Small intestine (tissue), 7 donors: Measurements from ENCODE around the gene CEMIP. TPM values are rescaled to one million over a fixed set of nuclear protein-coding genes. Genes with fewer than 3 reads are reported as not detected.

Experiments
- DNase-seq, 2 donors: peaks; one replicate each; pipeline versions ENCODE4 v3.0.0 to v3.0.0-alpha.2; 2013
- FAIRE-seq: peaks from 2 replicates; lab custom pipeline; 2012; peaks lifted over from hg19 to GRCh38; lab: Jason Lieb, UNC
- H3K27ac ChIP-seq, 3 donors: one replicate each; pipeline ENCODE4 v1.5.1; 2013; ENCODE audit warnings: low read length in 2 of 3, mild to moderate bottlenecking in 2 of 3, control low read depth in 1 of 3, inconsistent platforms in 1 of 3, low read depth in 1 of 3, moderate library complexity in 1 of 3
- H3K27me3 ChIP-seq, 3 donors: one replicate each; pipeline ENCODE4 v1.6.1; 2013; ENCODE audit warnings: low read length in 3 of 3, inconsistent platforms in 1 of 3; ENCODE audit not compliant: control insufficient read depth in 3 of 3, insufficient read depth in 3 of 3
- H3K36me3 ChIP-seq, 3 donors: one replicate each; pipeline ENCODE4 v1.6.1; 2013; ENCODE audit warnings: low read length in 3 of 3, inconsistent platforms in 1 of 3, low read depth in 1 of 3, mild to moderate bottlenecking in 1 of 3, moderate library complexity in 1 of 3; ENCODE audit not compliant: control insufficient read depth in 3 of 3, insufficient read depth in 2 of 3
- H3K4me1 ChIP-seq, 3 donors: one replicate each; pipeline ENCODE4 v1.6.1; 2013; ENCODE audit warnings: low read length in 2 of 3, inconsistent platforms in 1 of 3, low read depth in 1 of 3, mild to moderate bottlenecking in 1 of 3, moderate library complexity in 1 of 3; ENCODE audit not compliant: control insufficient read depth in 3 of 3, insufficient read depth in 2 of 3
- H3K4me3 ChIP-seq, 3 donors: one replicate each; pipeline ENCODE4 v1.5.1; 2013; ENCODE audit warnings: low read length in 3 of 3, control low read depth in 1 of 3, inconsistent platforms in 1 of 3, low read depth in 1 of 3, mild to moderate bottlenecking in 1 of 3, moderate library complexity in 1 of 3
- H3K9me3 ChIP-seq, 2 donors: one replicate each; pipeline ENCODE4 v1.6.1; 2013; ENCODE audit warnings: low read depth in 1 of 2, low read length in 1 of 2; ENCODE audit not compliant: control insufficient read depth in 2 of 2, insufficient read depth in 1 of 2
- WGBS, 3 donors: extraction: QIAGEN DNeasy Blood & Tissue Kit; methylation state at CpG; one replicate each; pipeline ENCODE4 v1.1.7; 2013; 5-methylcytosine and 5-hydroxymethylcytosine counted together
- polyA plus RNA-seq, 4 donors: library from polyadenylated mRNA; stranded (reverse) in 3 of 4; unstranded in 1 of 4; fragments of 200-250 nt in 3 of 4; fragments of 120-200 nt in 1 of 4; gene quantifications; one replicate each; pipeline versions ENCODE4 v1.2.1 to v1.2.3, GENCODE V29; 2013
- donor health status: healthy with polysubstance abuse.
- donor health status: control.
- donor health status: control.
- donor health status: Bipolar disorder and iron deficiency.
- donor health status: healthy.

Gene CEMIP
- polyA plus RNA-seq, 4 donors: 0.27 to 1.4 (median 0.93) TPM

- Histone ChIP-seq H3K9me3 (no peaks in the 10 kb centered on the region), H3K27ac (no peak overlapping the region), H3K4me1 (no peaks in the 10 kb centered on the region), H3K27me3 (no peaks in the 10 kb centered on the region), H3K4me3 (no peak overlapping the region), H3K36me3 (no peaks in the 10 kb centered on the region)
- FAIRE-seq (no peak), DNase-seq (no peak)
- 61 to 72% (median 66%) methylated on average over 11 of the region's 11 CpGs for WGBS, 3 donors
These were observed 67.1 kb downstream of the CEMIP start for GRCh38 chr15:80846031-80846815.

GRCh38 chr15:80849308-80849707 is 70.1 kb downstream of the CEMIP start:
- no peak for FAIRE-seq
- 47 to 63% (median 60%) methylated on average over 7 to 8 of the region's 8 CpGs for WGBS, 3 donors
- H3K27ac ChIP-seq: no peak overlapping the region
- H3K4me3 ChIP-seq: no peak overlapping the region
- no peaks in the 10 kb centered on the region for H3K36me3 ChIP-seq
- no peaks in the 10 kb centered on the region for H3K27me3 ChIP-seq
- no peaks in the 10 kb centered on the region for H3K9me3 ChIP-seq
- H3K4me1 ChIP-seq: no peaks in the 10 kb centered on the region
- DNase-seq: no peak

- Histone ChIP-seq H3K27me3 (no peaks in the 10 kb centered on the region), H3K9me3 (no peaks in the 10 kb centered on the region), H3K36me3 (no peaks in the 10 kb centered on the region), H3K4me3 (no peak overlapping the region), H3K27ac (no peak overlapping the region), H3K4me1 (no peaks in the 10 kb centered on the region)
- no peak for FAIRE-seq
- DNase-seq: no peak
- 70 to 82% (median 77%) methylated on average over 6 of the region's 6 CpGs for WGBS, 3 donors
These were observed 71.8 kb downstream of the CEMIP start for GRCh38 chr15:80850941-80851451.

GRCh38 chr15:80852676-80853075 is 73.5 kb downstream of the CEMIP start:
- 16 to 46% (median 23%) methylated on average over 4 of the region's 4 CpGs for WGBS, 3 donors
- no peak overlapping the region for H3K4me3 ChIP-seq
- peak in 1 of 2 donors; percentile 16 for DNase-seq
- H3K4me1 ChIP-seq: peaks cover 0 to 6% (median 2%) of the 10 kb centered on the region in 3 donors
- H3K27me3 ChIP-seq: no peaks in the 10 kb centered on the region
- no peaks in the 10 kb centered on the region for H3K36me3 ChIP-seq
- H3K27ac ChIP-seq: no peak overlapping the region
- FAIRE-seq: no peak
- H3K9me3 ChIP-seq: no peaks in the 10 kb centered on the region

GRCh38 chr15:80854104-80854503 is 74.9 kb downstream of the CEMIP start:
- H3K27ac ChIP-seq: no peak overlapping the region
- no peaks in the 10 kb centered on the region for H3K27me3 ChIP-seq
- no peaks in the 10 kb centered on the region for H3K36me3 ChIP-seq
- FAIRE-seq: no peak
- no peak overlapping the region for H3K4me3 ChIP-seq
- WGBS, 3 donors: 76 to 92% (median 83%) methylated on average over 6 of the region's 6 CpGs
- H3K9me3 ChIP-seq: no peaks in the 10 kb centered on the region
- no peak for DNase-seq
- peaks cover 0 to 6% (median 2%) of the 10 kb centered on the region in 3 donors for H3K4me1 ChIP-seq

- H3K27ac ChIP-seq: no peak overlapping the region
These were observed 76.0 kb downstream of the CEMIP start for GRCh38 chr15:80855206-80855605.

GRCh38 chr15:80856400-80856799 is 77.2 kb downstream of the CEMIP start:
- Histone ChIP-seq H3K27ac (peak overlapping the region in 2 of 3 donors; percentile 47 to 48), H3K4me1 (peaks cover 0 to 6% (median 2%) of the 10 kb centered on the region in 3 donors), H3K9me3 (no peaks in the 10 kb centered on the region), H3K4me3 (no peak overlapping the region), H3K27me3 (no peaks in the 10 kb centered on the region), H3K36me3 (no peaks in the 10 kb centered on the region)
- DNase-seq (peak in 1 of 2 donors; percentile 20), FAIRE-seq (no peak)
- 22 to 51% (median 29%) methylated on average over 2 of the region's 2 CpGs for WGBS, 3 donors

More at GRCh38 chr15:80855206-80855605, 76.0 kb downstream of the CEMIP start:
- Histone ChIP-seq H3K27me3 (no peaks in the 10 kb centered on the region), H3K4me3 (no peak overlapping the region), H3K4me1 (peaks cover 0 to 6% (median 2%) of the 10 kb centered on the region in 3 donors), H3K36me3 (no peaks in the 10 kb centered on the region), H3K9me3 (no peaks in the 10 kb centered on the region)
- FAIRE-seq: no peak
- WGBS, 3 donors: 89 to 93% (median 91%) methylated on average over 4 of the region's 4 CpGs
- DNase-seq: no peak

GRCh38 chr15:80856809-80857377 is 77.7 kb downstream of the CEMIP start:
- peak overlapping the region in 2 of 3 donors; percentile 47 to 48 for H3K27ac ChIP-seq
- no peak for FAIRE-seq
- no peaks in the 10 kb centered on the region for H3K9me3 ChIP-seq
- no peaks in the 10 kb centered on the region for H3K36me3 ChIP-seq
- H3K4me1 ChIP-seq: peaks cover 0 to 6% (median 2%) of the 10 kb centered on the region in 3 donors
- WGBS, 3 donors: 13 to 34% (median 20%) methylated on average over 8 of the region's 8 CpGs
- no peaks in the 10 kb centered on the region for H3K27me3 ChIP-seq
- DNase-seq: peak; percentile 55 to 85
- no peak overlapping the region for H3K4me3 ChIP-seq
